ENCODE results near the gene TCAP. TPM values are rescaled to one million over a fixed set of nuclear protein-coding genes. Genes with fewer than 3 reads are reported as not detected.
"Not testable (repeated sequence)": the region's sequence is repeated elsewhere in the genome, so short reads cannot be mapped to it uniquely, and the experiment has no call there.

Gene TCAP
- polyA plus RNA-seq, 5 donors: 1.0 to 14.8 (median 1.8) TPM

DNA sequence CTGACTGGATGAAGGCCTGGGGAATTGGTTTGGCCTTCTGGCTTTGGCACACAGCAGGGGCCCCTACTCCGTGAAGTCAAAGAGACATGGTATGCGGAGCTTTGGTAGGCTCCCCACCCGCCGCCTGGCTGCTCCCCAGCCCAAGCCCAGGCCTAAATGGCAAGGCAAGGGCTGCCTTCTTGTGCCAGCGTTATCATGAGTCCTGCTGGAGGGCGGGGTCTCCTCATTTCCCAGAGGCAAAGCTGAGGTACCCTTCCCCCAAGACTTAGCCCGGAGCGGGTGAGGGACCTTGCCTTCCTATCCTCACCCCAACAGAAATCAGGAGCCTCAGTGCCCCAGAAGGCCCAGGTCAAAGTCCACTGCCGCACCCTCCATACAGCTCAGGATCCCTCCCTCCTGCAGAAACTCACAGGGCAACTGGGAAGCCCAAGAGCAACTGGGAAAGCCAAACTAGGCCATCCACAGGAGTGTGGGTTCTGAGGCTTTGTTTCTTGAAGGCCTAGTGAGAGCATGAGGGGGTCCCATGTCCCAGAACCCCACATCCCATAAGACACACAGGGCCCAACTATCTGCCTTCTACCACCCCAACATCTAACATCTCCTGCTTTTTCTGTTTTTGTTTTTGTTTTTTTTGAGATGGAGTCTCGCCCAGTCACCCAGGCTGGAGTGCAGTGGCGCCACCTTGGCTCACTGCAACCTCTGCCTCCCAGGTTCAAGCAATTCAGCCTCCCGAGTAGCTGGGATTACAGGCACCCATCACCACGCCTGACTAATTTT is 13.4 kb downstream of the TCAP start:
- no peak for DNase-seq

GRCh38 chr17:39679521-39680192 is 14.5 kb downstream of the TCAP start:
- DNase-seq: no peak

- DNase-seq: no peak
Observed at GRCh38 chr17:39683295-39683939, 18.3 kb downstream of the TCAP start.

DNA sequence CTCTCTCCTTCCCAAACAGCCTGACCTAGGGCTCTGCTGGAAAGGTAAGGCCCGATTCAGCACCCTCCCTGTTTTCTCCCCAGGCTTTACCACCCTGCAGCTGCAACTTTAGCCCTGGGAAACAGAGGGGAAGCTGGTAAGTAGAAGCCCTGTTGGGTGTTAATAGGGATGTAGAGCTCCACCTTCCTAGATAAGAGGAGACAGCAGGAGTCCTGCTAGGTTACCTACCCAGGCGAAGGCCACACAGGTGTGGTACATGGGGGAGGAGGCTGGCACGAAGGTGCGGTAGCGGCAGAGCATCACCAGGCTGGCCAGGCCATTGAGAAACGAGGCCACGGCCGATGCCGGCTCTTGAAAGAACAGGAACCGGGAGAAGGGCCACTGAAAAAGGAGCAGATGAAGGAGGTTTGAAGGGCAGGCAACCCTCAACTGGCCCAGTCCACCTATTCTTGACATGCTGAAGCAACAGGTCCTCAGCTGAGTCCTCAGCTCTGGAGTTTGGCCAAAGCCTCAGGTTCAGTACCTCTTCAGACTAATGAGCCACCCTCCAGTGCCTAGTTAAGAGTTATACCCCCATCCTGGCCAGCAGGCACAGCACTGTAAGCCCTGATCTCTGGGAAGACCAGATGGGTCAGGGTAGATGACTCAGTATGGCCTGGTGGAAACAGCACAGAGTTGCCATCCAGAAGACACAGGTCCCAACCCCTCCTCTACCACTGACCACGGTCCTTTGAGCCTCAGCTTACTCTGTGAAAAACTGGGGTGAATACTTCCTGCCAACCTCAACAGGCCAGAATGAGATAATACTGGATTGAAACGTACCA is 19.4 kb downstream of the TCAP start:
- DNase-seq: no peak

DNA sequence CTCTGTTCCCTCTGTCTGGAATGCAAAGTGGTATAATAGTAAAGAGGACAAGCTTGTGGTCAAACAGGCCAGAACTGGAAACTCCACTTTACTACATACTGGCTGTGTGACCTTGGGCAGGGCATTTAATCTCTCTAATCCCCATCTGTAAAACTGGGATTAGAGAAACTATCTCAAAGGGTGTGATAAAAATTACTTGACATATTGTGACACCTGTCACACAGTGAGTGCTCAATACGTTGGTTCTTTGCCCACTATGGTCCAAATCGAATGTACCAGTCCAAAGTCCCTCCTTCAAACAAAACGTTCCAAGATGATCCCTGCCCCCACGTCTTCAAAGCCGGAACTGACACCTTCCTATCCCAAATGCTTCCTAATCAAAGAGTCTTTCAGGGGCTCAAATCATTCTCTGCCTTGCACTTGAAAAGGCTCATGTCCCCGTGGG is 22.0 kb downstream of the TCAP start:
- DNase-seq: no peak

DNA sequence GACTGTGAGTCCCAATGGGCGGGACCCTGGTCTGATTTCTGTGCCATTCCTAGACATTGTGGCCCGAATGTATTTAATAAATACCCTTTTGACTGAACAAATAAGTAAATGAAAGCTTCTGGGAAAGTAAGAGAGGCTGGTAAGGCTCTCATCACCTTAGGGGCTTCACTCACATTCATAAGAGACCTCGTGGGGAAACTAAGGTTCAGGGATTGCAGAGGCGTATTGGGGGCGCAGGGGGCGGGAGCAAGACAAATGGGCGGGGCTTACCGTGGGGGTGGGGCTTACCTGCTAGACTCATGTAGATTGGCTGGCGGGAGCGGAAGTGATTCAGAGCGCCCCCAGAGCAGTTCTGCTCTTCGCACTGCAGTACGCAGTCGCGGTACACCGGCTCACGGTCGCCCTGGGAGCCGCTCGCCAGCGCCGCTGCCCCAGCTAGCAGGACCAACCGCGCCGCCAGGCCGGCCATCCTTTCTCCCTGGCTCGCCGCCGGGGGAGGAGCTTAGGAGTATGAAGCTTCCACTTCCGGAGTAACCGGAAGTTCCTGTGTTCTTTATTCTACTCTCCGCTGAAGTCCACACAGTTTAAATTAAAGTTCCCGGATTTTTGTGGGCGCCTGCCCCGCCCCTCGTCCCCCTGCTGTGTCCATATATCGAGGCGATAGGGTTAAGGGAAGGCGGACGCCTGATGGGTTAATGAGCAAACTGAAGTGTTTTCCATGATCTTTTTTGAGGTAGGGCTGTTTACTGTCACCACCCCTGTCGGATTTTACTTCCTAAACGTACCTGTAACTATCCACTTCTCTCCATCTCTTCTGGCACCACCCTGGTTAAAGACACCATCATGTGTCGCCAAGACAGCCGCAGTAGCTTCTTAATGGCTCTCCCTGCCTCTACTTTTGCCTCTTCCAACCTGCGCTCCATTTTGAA is 22.7 kb downstream of the TCAP start, which contains the start of gene PGAP3:
Gene PGAP3, minus strand, starts transcription at position 512 of the 929 bp plus-strand sequence. Its CDS starts 43 bp downstream, at position 469.
- peak; percentile 89 to 91 for DNase-seq

- no peak for DNase-seq
Observed at GRCh38 chr17:39688475-39688835, 23.3 kb downstream of the TCAP start.

DNA sequence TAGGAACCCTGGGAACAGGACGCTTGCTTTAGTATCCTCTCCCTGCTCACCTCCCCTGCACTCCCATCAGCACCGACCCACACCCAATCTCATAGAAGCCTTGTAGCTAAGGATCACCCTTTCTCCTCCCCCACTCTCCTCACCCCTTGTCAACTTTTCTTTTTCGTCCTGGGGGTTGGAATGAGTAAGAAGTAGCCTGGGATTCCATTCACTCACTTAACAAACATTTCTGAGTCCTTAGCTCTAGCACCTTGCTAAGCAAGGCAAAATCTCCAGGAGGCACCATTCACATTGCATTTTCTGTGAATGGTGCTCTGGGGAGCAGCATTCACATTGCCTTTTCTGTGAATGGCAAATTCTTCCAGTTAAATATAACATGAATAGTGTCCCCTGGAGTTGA is 23.8 kb downstream of the TCAP start:
- no peak for DNase-seq

DNA sequence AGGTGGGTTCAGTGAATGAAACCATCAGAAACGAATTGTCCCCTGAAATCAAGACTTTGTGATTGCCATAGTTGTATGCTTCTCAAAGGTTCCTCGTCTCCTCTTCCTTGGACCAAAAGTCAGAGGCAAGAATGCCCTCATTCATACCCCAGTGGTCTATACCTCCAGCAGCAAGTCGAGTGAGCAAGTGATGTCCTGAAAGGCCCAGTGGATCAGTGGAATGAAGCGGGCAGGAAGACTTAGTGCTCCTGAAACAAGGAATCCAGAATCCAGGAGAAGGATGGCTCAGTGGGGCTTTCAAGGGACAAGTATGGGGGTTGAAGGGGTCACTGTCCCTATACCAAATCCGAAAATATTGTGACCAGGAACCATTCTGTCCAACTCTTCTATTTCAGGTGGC is 29.4 kb downstream of the TCAP start:
- DNase-seq: no peak

- no peak for DNase-seq
Observed at GRCh38 chr17:39695089-39695474, 29.9 kb downstream of the TCAP start.

DNA sequence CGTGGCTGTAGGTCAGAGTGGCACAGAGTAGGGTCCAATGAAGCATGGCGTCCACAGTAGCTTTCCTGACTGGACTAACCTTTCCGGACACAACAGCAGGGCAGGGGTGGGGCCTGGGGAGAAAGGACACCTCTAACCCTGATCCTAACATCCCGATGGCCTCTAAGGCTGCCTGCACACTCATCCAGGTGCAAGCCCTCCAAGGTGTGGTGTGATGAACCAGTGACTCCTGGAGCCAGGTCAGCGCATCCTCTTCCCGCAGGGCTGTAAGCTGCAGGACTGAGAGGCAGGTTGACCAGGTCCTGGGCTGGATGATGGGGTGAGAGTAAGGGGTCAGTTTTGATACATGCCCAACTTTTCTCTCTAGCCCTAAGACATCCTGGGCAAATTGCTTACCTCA is 31.6 kb downstream of the TCAP start:
- no peak for DNase-seq

DNA sequence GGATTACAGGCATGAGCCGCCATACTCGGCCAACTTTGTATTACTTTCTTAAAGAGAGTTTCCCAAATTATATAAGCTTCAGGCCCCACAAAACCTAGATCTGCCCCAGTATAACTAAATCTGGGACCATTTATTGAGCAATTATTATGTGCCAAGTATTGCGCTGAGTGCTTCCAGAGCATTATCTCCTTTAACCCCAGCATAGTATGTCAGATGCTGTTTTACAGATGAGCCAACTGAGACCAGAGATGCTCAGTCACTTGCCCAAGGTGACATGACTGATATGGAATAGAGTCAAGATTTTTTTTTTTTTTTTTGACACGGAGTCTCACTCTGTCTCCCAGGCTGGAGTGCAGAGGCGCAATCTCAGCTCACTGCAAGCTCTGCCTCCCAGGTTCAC is 32.8 kb downstream of the TCAP start:
- DNase-seq: no peak

DNA sequence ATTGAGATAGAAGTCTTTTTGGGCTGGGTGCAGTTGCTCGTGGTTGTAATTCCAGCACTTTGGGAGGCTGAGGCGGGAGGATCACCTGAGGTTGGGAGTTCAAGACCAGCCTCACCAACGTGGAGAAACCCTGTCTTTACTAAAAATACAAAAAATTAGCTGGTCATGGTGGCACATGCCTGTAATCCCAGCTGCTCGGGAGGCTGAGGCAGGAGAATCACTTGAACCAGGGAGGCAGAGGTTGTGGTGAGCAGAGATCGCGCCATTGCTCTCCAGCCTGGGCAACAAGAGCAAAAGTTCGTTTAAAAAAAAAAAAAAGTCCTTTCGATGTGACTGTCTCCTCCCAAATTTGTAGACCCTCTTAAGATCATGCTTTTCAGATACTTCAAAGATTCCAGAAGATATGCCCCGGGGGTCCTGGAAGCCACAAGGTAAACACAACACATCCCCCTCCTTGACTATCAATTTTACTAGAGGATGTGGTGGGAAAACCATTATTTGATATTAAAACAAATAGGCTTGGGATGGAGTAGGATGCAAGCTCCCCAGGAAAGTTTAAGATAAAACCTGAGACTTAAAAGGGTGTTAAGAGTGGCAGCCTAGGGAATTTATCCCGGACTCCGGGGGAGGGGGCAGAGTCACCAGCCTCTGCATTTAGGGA is 34.1 kb downstream of the TCAP start:
- not testable (repeated sequence) for DNase-seq

- DNase-seq: peak; percentile 76 to 79
Observed at GRCh38 chr17:39699818-39700147, 34.6 kb downstream of the TCAP start, which contains the start of gene ERBB2. Gene ERBB2 (plus strand): TSS chr17:39700064. CDS start chr17:39700239, 175 bp downstream.

- DNase-seq: peak; percentile 74 to 79
Observed at GRCh38 chr17:39700148-39700987, 35.2 kb downstream of the TCAP start.

- no peak for DNase-seq
Observed at GRCh38 chr17:39701012-39701783, 36.0 kb downstream of the TCAP start.

GRCh38 chr17:39701784-39702422 is 36.8 kb downstream of the TCAP start:
- no peak for DNase-seq
